HAP-1 (cell line): ENCODE measurements around the gene TUBD1.
"Not testable (repeated sequence)": the region's sequence is repeated elsewhere in the genome, so short reads cannot be mapped to it uniquely, and the experiment has no call there.

Source experiments
- DNase-seq, 2 experiments: peaks; one replicate each; pipeline ENCODE4 v3.0.0-alpha.2; 2016 to 2020; ENCODE audit warnings: low spot score in 2 of 2
- H3K27me3 ChIP-seq: fragments of 250-450 bp; sonication (Bioruptor Pico); 2 replicates; pipeline ENCODE4 v1.5.1; 2020; ENCODE audit warnings: low read depth, mild to moderate bottlenecking, moderate library complexity
- H3K36me3 ChIP-seq: fragments of 250-450 bp; sonication (Bioruptor Pico); replicated peaks from 2 replicates; pipeline ENCODE4 v1.5.1; 2020; ENCODE audit warnings: mild to moderate bottlenecking
- H3K4me1 ChIP-seq: fragments of 250-450 bp; sonication (Bioruptor Pico); 2 replicates; pipeline ENCODE4 v1.5.1; 2020; ENCODE audit warnings: mild to moderate bottlenecking
- H3K4me3 ChIP-seq: fragments of 250-450 bp; sonication (Bioruptor Pico); 2 replicates; pipeline ENCODE4 v1.5.1; 2020; ENCODE audit warnings: mild to moderate bottlenecking, moderate library complexity
- H3K9me3 ChIP-seq: fragments of 250-450 bp; sonication (Bioruptor Pico); 2 replicates; pipeline ENCODE4 v1.5.1; 2020; ENCODE audit warnings: mild to moderate bottlenecking, moderate library complexity
- in situ Hi-C: fragments of 300-500 bp; cut with MboI; formaldehyde crosslinking; loops from 3 replicates; pipeline ENCODE4 v1.14.3; 2020; ENCODE audit warnings: low sequenced_read_pairs, inconsistent platforms, mixed read lengths

TUBD1 gene

GRCh38 chr17:59859444-59860025 is 33.2 kb downstream of the TUBD1 start:
- no peak for DNase-seq
- in situ Hi-C loops, result no loop called here

GRCh38 chr17:59858932-59859331 is 33.8 kb downstream of the TUBD1 start:
- DNase-seq, result no peak
- Histone ChIP-seq H3K9me3 (no peaks in the 10 kb centered on the region), H3K4me1 (no peaks in the 10 kb centered on the region), H3K27me3 (no peaks in the 10 kb centered on the region), H3K36me3 (peaks cover 29% of the 10 kb centered on the region), H3K4me3 (no peak overlapping the region)
- in situ Hi-C loops, result no loop called here

More at GRCh38 chr17:59859444-59860025, 33.2 kb downstream of the TUBD1 start:
- H3K4me1 ChIP-seq, result no peaks in the 10 kb centered on the region
- no peaks in the 10 kb centered on the region for H3K27me3 ChIP-seq
- H3K36me3 ChIP-seq, result peaks cover 29% of the 10 kb centered on the region
- H3K9me3 ChIP-seq, result no peaks in the 10 kb centered on the region
- H3K4me3 ChIP-seq, result no peak overlapping the region

GRCh38 chr17:59858167-59858816 is 34.5 kb downstream of the TUBD1 start:
- Histone ChIP-seq H3K9me3 (no peaks in the 10 kb centered on the region), H3K4me3 (no peak overlapping the region), H3K4me1 (peaks cover 4% of the 10 kb centered on the region; the same call in 1 of the 2 replicates), H3K36me3 (peaks cover 24% of the 10 kb centered on the region), H3K27me3 (no peaks in the 10 kb centered on the region)
- in situ Hi-C loops, result no loop called here
- no peak for DNase-seq

GRCh38 chr17:59856859-59857794 is 35.6 kb downstream of the TUBD1 start:
- in situ Hi-C loops, result no loop called here
- Histone ChIP-seq H3K27me3 (no peaks in the 10 kb centered on the region), H3K4me3 (no peak overlapping the region), H3K36me3 (peaks cover 16% of the 10 kb centered on the region), H3K9me3 (no peaks in the 10 kb centered on the region), H3K4me1 (peaks cover 9% of the 10 kb centered on the region; the same call in 1 of the 2 replicates)
- no peak for DNase-seq

GRCh38 chr17:59853919-59854729 is 38.6 kb downstream of the TUBD1 start:
- in situ Hi-C loops, DNase-seq, H3K4me1 ChIP-seq, H3K9me3 ChIP-seq, H3K36me3 ChIP-seq, H3K4me3 ChIP-seq, H3K27me3 ChIP-seq: not testable (repeated sequence)

- Histone ChIP-seq H3K4me1 (peaks cover 9% of the 10 kb centered on the region; the same call in 1 of the 2 replicates), H3K4me3 (no peak overlapping the region), H3K36me3 (no peaks in the 10 kb centered on the region; the same call in 1 of the 2 replicates), H3K9me3 (no peaks in the 10 kb centered on the region), H3K27me3 (no peaks in the 10 kb centered on the region)
- in situ Hi-C loops, result no loop called here
- DNase-seq, result peak in 1 of 2 experiments; percentile 73
These were observed 39.4 kb downstream of the TUBD1 start for GRCh38 chr17:59853168-59853918.

- H3K4me3 ChIP-seq, H3K9me3 ChIP-seq, in situ Hi-C loops, H3K36me3 ChIP-seq, H3K4me1 ChIP-seq, H3K27me3 ChIP-seq, DNase-seq: not testable (repeated sequence)
These were observed 39.9 kb downstream of the TUBD1 start for GRCh38 chr17:59852847-59853167.

- no peaks in the 10 kb centered on the region for H3K36me3 ChIP-seq
- in situ Hi-C loops, result no loop called here
- peaks cover 11% of the 10 kb centered on the region for H3K4me1 ChIP-seq
- no peak overlapping the region for H3K4me3 ChIP-seq
- no peaks in the 10 kb centered on the region for H3K27me3 ChIP-seq
- no peak for DNase-seq
- no peaks in the 10 kb centered on the region for H3K9me3 ChIP-seq
These were observed 41.0 kb downstream of the TUBD1 start for GRCh38 chr17:59851439-59852375.

- DNase-seq, in situ Hi-C loops, H3K27me3 ChIP-seq, H3K36me3 ChIP-seq, H3K9me3 ChIP-seq, H3K4me3 ChIP-seq: not testable (repeated sequence)
- peaks cover 24% of the 10 kb centered on the region for H3K4me1 ChIP-seq
These were observed 42.4 kb downstream of the TUBD1 start for GRCh38 chr17:59850311-59850710.

GRCh38 chr17:59848778-59849177 is 44.0 kb downstream of the TUBD1 start:
- Histone ChIP-seq H3K27me3 (no peaks in the 10 kb centered on the region), H3K36me3 (no peaks in the 10 kb centered on the region), H3K9me3 (no peaks in the 10 kb centered on the region), H3K4me1 (peaks cover 32% of the 10 kb centered on the region), H3K4me3 (no peak overlapping the region)
- DNase-seq, result peak in 1 of 2 experiments; percentile 42
- in situ Hi-C loops, result loop anchor here (5.0 kb wide), 1 partner anchor 91 kb away; no protein-coding TSS in a partner anchor

GRCh38 chr17:59848385-59848668 is 44.4 kb downstream of the TUBD1 start:
- H3K4me1 ChIP-seq, result peaks cover 29% of the 10 kb centered on the region
- no peak for DNase-seq
- no peaks in the 10 kb centered on the region for H3K27me3 ChIP-seq
- no peaks in the 10 kb centered on the region for H3K9me3 ChIP-seq
- H3K36me3 ChIP-seq, result no peaks in the 10 kb centered on the region
- in situ Hi-C loops, result loop anchor here (5.0 kb wide), 1 partner anchor 91 kb away; no protein-coding TSS in a partner anchor
- H3K4me3 ChIP-seq, result no peak overlapping the region
